Midbrain (tissue), 1 donor: ENCODE results near the gene SLC29A2.
"Not testable (repeated sequence)": the region's sequence is repeated elsewhere in the genome, so short reads cannot be mapped to it uniquely, and the experiment has no call there.

Source experiments
- DNase-seq: peaks from one replicate; lab custom pipeline; 2025; lab: John Stamatoyannopoulos, UW

Gene SLC29A2

GRCh38 chr11:66386171-66387069 lies 14.9 kb upstream of the SLC29A2 start:
- peak; percentile 82 for DNase-seq

- DNase-seq: not testable (repeated sequence)
Measured at GRCh38 chr11:66384316-66384715, 12.8 kb upstream of the SLC29A2 start.

- not testable (repeated sequence) for DNase-seq
Measured at GRCh38 chr11:66380264-66380663, 8.7 kb upstream of the SLC29A2 start.

- DNase-seq: not testable (repeated sequence)
Measured at GRCh38 chr11:66373690-66374287, 2.2 kb upstream of the SLC29A2 start.

GRCh38 chr11:66373265-66373664 lies 1.7 kb upstream of the SLC29A2 start:
- DNase-seq: peak; percentile 57

GRCh38 chr11:66369073-66369894 lies 2.3 kb downstream of the SLC29A2 start:
- DNase-seq: no peak

- DNase-seq: no peak
Measured at GRCh38 chr11:66368484-66368883, 3.1 kb downstream of the SLC29A2 start.

- no peak for DNase-seq
Measured at GRCh38 chr11:66367561-66368312, 3.8 kb downstream of the SLC29A2 start.

GRCh38 chr11:66366844-66367477 lies 4.6 kb downstream of the SLC29A2 start:
- no peak for DNase-seq

- no peak for DNase-seq
Measured at GRCh38 chr11:66365711-66366619, 5.6 kb downstream of the SLC29A2 start.

GRCh38 chr11:66365166-66365565 lies 6.4 kb downstream of the SLC29A2 start:
- no peak for DNase-seq

- DNase-seq: no peak
Measured at GRCh38 chr11:66363805-66364535, 7.6 kb downstream of the SLC29A2 start.

- DNase-seq: no peak
Measured at GRCh38 chr11:66363187-66363601, 8.4 kb downstream of the SLC29A2 start.

GRCh38 chr11:66362481-66363147 lies 8.9 kb downstream of the SLC29A2 start:
- DNase-seq: no peak

- DNase-seq: no peak
Measured at GRCh38 chr11:66361502-66361941, 10.0 kb downstream of the SLC29A2 start.

- DNase-seq: no peak
Measured at GRCh38 chr11:66360406-66361073, 11.0 kb downstream of the SLC29A2 start.

GRCh38 chr11:66359662-66360087 lies 11.9 kb downstream of the SLC29A2 start:
- no peak for DNase-seq
